GM20431 (cell line): ENCODE data around the gene MAP1LC3C.

Experiments used
- in situ Hi-C: fragments of 300-500 bp; cut with MseI, MboI; formaldehyde crosslinking; loops from one replicate; pipeline ENCODE4 v1.15.0; 2020; ENCODE audit warnings: low sequenced_read_pairs; ENCODE audit not compliant: unreplicated experiment

MAP1LC3C gene

DNA sequence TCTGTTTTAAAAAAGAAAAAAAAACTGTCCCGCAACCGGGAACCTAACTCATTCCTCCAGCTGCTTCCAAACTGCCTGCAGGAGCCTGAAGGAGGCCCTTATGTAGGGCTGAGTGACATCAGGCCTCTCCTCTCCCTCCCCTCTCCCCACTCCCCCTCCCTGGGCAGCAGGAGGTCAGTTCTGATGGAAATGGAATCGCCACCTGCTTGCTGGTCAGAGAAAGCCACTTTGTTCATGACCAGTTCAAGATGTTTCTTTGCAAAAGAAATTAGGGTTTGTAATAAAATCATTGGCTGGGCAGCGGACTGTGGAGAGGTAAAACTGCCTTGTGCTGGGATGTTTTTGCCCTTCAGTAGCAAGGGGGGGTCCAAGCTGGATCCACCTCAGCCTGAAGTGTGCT lies at the start of gene MAP1LC3C:
Gene MAP1LC3C (minus strand): TSS at position 73 of the 400 bp plus-strand sequence. CDS start 90 bp downstream, outside the sequence.
- in situ Hi-C loops: loop anchor here (25.0 kb wide), 1 partner anchor 387 kb away; no protein-coding TSS in a partner anchor

DNA sequence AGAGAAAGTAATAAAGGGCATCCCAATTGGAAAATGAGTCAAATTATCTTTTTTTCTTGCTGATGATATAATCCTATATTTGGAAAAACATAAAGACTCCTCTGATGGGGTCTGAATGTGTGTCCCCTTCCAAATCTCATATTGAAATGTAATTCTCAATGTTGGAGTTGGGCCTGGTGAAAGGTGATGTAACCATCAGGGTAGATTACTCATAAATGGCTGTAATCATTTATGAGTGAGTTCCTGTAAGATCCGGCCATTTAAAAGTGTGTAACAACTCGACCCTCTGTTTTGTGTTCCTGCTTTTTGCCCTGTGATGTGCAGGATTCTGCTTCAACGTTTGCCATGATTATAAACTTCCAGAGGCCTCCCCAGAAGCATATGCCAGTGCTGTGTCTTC lies 44.3 kb upstream of the MAP1LC3C start:
- in situ Hi-C loops: no loop called here

GRCh38 chr1:242034392-242034791 lies 35.5 kb upstream of the MAP1LC3C start:
- in situ Hi-C loops: no loop called here

DNA sequence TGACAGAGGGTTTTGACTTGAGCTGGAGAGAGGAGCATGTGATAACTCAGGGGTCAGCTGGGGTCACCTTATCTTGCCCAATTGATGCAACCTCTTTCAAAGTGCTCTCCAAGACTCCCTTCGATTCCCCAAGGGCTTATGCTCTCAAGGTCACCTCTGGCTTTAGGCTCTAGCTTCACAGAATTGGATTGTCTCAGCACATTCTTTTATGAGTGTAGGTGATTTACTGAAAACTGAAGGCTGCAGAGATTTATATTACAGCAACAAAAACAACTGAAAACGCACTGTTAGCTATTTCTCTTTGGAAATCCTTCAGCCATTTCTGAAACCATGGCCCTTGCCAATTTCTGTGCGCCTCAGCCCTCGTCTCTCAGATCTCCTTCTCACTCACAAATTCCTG lies 34.5 kb upstream of the MAP1LC3C start:
- in situ Hi-C loops: no loop called here

DNA sequence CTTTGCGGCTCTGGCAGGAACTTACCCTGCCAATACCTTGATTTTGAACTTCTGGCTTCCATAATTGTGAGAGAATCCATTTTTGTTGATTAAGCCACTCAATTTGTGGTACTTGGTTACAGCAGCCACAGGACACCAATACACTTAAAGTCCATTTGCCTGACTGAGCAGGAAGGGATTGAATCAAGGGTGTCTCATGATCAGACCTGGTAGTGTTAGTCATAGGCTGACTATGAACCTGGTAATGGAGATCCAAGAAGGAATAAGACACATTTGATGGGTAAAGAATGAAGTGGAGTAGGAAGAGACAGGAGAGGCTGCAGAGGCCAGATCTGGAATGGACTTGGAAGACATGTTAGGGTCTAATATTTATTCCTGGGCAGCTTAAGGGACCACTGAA lies 31.2 kb upstream of the MAP1LC3C start:
- in situ Hi-C loops: no loop called here

DNA sequence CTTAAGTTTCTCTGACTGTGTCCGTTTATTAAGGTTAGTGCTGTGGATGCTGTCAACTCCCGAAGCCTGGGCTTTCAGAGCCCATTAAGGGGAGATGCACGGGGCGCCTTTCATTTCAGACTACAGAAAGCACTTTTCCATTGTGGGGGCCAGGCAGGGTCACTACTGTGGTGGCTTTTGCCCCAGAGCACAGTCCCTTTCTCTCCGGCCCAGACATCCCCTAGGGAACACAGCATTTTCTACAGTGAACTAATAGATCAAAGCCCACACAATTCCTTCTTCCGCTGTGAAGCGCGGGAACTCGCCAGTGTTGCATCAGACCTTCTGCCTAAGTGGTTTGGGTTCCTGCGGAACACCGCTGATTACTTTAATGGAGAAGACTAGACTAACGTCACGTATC lies 26.8 kb upstream of the MAP1LC3C start:
- in situ Hi-C loops: no loop called here

DNA sequence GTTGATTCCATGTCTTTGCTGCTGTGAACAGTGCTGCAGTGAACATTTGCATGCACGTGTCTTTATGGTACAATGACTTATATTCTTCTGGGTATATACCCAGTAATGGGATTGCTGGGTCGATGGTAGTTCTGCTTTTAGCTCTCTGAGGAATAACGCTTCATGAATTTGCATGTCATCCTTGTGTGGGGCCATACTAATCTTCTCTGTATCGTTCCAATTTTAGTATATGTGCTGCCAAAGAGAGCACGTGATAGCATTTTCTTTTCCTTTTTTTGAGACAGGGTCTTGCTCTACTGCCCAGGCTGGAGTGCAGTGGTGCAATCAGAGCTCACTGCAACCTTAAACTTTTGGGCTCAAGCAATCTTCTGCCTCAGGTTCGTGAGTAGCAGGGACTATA lies 24.9 kb upstream of the MAP1LC3C start:
- in situ Hi-C loops: no loop called here

GRCh38 chr1:242019018-242019417 lies 20.1 kb upstream of the MAP1LC3C start:
- in situ Hi-C loops: no loop called here

GRCh38 chr1:242017580-242018233 lies 18.8 kb upstream of the MAP1LC3C start:
- in situ Hi-C loops: no loop called here

DNA sequence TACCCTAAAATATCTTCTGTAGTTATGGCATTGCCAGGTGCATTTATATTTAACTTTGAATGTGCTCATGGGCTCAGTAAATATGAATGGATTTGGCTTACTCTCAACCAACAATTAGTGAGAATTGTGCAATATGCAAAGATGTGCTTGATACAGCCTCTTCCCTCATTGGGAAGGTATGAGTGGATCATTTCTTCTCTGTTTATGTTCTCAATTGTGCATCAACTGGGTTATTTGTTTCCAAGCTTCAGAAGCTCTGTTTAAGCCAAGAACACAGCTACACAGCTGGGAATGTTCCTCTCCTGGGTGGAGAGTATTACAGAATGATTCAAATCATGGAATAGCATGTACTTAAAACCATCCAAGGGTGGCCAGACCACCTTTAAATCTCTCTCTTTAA lies 17.6 kb upstream of the MAP1LC3C start:
- in situ Hi-C loops: no loop called here

- in situ Hi-C loops: no loop called here
These were observed 13.2 kb upstream of the MAP1LC3C start for GRCh38 chr1:242011894-242012660.

DNA sequence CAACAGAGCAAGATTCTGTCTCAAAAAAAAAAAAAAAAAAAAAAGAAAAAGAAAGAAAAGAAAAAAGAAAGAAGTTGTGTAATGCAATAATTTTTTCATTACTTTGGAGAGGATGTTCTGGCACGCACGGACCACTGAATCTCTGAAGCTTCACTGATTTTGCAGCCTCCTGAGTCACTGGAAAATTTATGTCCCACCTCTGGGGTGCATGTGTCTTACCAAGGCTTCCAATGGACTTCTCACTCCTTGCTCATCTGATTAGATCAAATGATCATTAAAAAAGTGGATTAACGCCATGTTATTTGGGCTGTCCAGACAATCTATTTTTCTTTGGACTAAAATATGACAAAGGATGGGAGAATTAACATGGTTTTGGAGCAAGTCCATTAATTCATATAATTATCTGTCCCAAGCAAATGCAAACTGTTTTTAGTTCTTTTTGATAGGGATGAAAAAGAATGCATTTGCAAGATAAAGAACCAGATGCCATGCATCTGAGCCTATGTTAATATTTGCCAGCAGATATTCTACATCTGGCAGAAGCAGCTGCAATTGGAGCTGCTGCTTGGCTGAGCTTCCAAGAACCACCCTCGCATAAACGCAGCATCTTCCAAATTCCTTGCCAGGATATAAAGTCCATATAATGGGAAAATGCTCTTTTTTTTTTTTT lies 10.1 kb upstream of the MAP1LC3C start:
- in situ Hi-C loops: no loop called here

DNA sequence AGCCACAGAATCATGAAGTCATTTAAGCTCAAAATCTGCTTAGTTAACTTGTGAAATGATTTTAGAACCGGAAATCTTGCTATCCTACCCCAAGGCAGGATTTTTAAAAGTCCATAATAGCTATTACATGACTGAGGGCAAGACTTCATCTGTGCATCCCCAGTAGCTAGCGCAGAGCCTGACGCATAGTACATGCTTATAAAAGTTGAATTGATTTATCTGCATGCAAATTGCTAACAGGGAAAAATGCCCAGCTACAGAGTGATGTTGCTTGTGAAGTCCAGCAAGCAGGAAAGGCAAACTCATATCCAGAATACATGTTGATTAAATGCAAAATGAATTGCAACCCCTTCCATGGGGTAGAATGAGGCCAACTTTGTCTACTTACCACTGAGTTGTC lies 8.1 kb upstream of the MAP1LC3C start:
- in situ Hi-C loops: no loop called here

DNA sequence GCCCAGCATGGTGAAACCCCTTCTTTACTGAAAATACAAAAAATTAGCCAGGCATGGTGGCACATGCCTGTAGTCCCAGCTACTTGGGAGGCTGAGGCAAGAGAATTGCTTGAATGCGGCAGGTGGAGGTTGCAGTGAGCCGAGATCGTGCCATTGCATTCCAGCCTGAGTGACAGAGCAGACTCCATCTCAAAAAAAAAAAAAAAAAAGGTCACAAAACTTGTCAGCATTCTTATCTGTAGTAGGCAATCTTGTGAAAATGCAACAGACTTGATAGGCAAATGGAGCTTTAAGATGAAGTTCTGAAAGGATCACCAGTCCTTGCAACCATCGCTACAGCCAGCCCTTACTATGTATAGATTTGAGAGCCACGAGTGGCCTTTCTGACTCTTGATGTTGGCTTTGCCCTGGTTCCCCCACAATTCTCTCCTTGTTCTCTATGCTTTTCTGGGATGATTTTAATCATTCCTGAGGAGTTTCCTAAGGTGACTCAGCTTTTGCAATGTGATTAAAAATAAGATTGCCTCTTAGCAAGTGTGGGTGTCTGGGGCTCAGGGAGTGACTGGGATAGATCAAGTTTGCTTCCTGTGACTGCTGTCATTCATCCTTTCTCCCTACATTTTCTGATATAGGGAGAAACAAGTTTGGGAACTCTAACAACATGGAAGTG lies 7.1 kb upstream of the MAP1LC3C start:
- in situ Hi-C loops: no loop called here

GRCh38 chr1:242004751-242005495 lies 6.0 kb upstream of the MAP1LC3C start:
- in situ Hi-C loops: no loop called here

DNA sequence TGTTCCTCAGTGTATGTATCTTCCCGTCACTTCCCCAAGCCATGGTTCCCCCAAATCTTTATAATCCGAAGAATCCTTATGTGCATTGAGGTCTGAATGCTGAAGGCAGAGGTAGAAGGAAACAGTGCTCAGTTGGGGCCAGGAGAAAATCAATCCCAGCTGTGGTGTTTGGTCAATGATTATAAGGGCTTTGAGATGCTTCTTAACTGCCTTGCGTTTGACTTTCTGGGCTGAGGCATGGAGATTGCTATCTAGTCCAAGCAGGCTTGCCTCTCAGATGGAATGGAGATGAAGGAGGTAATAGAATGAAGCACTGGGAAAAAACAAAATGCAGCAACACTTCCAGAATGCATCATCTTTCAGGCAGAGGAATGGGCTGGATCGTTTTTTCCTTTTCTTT lies 3.6 kb upstream of the MAP1LC3C start:
- in situ Hi-C loops: no loop called here

- in situ Hi-C loops: no loop called here
These were observed 3.2 kb upstream of the MAP1LC3C start for GRCh38 chr1:242002072-242002471.

DNA sequence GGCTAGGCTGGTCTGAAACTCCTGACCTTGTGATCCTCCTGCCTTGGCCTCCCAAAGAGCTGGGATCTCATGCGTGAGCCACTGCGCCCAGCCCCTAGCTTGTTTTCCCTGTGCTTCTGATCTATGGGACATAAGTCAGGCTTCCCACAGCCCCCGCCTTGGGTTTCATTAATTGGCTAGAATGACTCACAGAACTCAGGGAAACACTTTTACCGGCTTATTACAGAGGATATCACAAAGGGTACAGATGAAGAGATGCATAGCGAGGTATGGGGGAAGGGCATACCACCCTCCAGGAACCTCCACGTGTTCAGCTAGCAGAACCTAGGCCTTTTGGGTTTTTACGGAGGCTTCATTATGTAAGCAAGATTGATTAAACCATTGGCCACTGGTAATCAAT lies 1.5 kb upstream of the MAP1LC3C start:
- in situ Hi-C loops: no loop called here

- in situ Hi-C loops: loop anchor here (25.0 kb wide), 1 partner anchor 386 kb away; no protein-coding TSS in a partner anchor
These were observed 431 bp downstream of the MAP1LC3C start for GRCh38 chr1:241998412-241998921.
